ENCODE results near the gene USP34. TPM values are rescaled to one million over a fixed set of nuclear protein-coding genes. Genes with fewer than 3 reads are reported as not detected.
"Not testable (repeated sequence)": the region's sequence is repeated elsewhere in the genome, so short reads cannot be mapped to it uniquely, and the experiment has no call there.

USP34 gene
- total RNA-seq, 1 donor, result 159 TPM

DNA sequence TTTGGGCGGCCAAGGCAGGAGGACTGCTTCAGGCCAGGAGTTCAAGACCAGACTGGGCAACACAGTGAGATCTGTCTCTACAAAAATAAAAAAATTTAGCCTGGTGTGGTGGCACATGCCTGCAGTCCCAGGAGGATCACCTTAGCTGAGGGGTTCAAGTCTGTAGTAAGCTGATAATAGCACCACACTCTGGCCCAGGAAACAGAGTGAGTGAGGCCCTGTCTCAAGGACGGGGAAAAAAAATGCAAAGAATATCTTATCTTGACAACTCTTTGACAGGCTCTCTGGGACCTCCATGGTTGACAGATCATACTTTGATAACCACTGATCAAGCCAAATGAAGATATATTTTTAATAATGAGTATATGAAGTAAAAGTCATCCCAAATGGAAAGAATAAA is 22.7 kb downstream of the USP34 start:
- H3K9me3 ChIP-seq (ENCODE audit: low read depth, low read length), result no peaks in the 10 kb centered on the region
- no peaks in the 10 kb centered on the region for H3K27me3 ChIP-seq (ENCODE audit: insufficient read depth, low read length)
- peaks cover 27% of the 10 kb centered on the region for H3K4me1 ChIP-seq (ENCODE audit: insufficient read depth, low read length)
- no peak overlapping the region for H3K4me3 ChIP-seq (ENCODE audit: low read length)

DNA sequence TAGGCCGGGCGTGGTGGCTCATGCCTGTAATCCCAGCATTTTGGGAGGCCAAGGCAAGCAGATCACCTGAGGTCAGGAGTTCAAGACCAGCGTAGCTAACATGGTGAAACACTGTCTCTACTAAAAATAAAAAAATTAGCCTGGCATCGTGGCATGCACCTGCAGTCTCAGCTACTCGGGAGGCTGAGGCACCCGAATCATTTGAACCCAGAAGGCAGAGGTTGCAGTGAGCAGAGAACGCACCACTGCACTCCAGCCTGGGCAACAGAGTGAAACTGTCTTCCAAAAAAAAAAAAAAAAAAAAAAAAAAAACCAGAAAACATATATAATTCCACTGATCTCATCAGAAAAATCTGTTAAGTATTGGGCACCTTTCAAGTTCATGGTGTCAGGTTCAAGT is 23.9 kb downstream of the USP34 start:
- H3K4me3 ChIP-seq (ENCODE audit: low read length); H3K9me3 ChIP-seq (ENCODE audit: low read depth, low read length); H3K27me3 ChIP-seq (ENCODE audit: insufficient read depth, low read length): not testable (repeated sequence)
- peaks cover 26% of the 10 kb centered on the region for H3K4me1 ChIP-seq (ENCODE audit: insufficient read depth, low read length)

DNA sequence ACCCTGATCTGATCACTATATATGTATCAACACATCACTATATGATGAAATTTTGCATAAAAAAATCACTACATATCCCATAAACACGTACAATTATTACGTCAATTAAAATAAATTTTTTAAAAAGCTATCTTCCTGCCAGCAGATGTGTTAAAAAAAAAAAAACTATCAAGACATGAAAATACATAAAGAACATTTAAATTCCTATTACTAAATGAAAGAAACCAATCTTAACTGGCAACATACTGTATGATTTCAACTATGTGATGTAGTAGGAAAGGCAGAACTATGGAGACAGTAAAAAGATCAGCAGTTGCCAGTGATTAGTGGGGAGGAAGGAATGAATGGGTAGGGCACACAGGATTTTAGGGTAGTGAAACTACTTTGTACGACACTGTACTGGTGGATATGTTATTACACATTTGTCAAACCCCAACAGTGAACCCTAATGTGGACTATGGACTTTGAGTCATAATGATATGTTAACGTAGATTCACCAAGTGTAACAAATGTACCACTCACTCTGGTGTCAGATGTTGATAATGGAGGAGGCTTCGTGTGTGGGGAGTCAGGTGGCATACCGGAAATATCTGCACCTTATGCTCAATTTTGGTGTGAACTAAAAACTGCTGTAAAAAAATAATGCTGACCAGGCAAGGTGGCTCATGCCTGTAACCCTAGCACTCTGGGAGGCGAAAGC is 27.4 kb downstream of the USP34 start:
- H3K9me3 ChIP-seq (ENCODE audit: low read depth, low read length), result no peaks in the 10 kb centered on the region
- no peak overlapping the region for H3K4me3 ChIP-seq (ENCODE audit: low read length)
- H3K27me3 ChIP-seq (ENCODE audit: insufficient read depth, low read length), result no peaks in the 10 kb centered on the region
- H3K4me1 ChIP-seq (ENCODE audit: insufficient read depth, low read length), result peaks cover 45% of the 10 kb centered on the region

DNA sequence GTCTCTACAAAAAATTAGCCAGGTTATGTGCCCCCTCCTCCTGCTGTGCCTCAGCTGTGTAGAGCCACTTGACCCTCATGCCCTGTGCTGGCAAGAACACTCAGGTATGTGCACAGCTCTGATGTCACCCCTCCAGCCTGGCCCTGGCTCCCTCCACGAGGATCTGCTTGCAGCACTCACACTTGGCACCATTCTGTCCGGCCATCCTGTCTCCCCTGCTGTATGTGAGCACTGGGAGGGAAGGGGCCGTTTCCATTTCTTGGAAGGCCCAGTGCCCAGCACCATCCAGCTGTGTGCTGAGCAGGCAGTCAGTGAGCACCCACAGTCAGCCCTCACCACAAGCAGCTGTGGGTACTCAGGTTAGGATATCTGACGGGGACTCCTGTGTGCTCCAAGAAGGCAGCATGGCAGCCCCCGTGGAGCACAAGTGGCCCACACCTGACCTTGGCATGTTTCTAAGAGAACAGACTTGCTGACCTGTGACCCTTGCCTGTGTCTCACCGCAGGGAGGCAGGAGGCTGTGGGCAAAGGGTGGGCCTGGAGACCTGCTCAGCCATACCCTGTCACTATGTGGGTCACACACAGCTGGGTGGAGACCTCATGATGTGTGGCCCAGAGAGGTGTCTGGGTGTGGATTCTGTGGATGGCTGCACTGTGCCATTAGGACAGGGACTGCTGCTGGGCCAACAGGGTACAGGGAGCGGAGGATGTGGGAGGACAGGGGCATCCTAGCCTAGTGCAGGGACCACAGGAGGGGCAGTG is 31.5 kb downstream of the USP34 start:
- no peaks in the 10 kb centered on the region for H3K9me3 ChIP-seq (ENCODE audit: low read depth, low read length)
- no peaks in the 10 kb centered on the region for H3K27me3 ChIP-seq (ENCODE audit: insufficient read depth, low read length)
- H3K4me1 ChIP-seq (ENCODE audit: insufficient read depth, low read length), result peaks cover 59% of the 10 kb centered on the region
- no peak overlapping the region for H3K4me3 ChIP-seq (ENCODE audit: low read length)

DNA sequence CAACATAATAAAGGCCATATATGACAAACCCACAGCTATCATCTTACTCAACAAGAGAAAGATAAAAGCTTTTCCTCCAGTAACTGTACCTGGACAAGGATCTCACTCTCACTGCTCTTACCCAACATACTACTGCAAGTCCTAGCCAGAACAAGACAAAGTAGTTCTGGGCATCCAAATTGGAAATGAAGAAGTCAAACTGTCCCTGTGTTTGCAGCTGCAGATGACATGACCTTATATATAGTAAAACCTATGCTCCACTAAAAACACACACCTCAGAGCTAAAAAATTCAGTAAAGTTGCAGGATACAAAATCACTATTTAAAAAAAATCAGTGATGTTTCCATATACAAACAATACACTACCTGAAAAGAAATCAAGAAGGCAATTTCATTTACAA is 32.2 kb downstream of the USP34 start:
- H3K27me3 ChIP-seq (ENCODE audit: insufficient read depth, low read length), result no peaks in the 10 kb centered on the region

DNA sequence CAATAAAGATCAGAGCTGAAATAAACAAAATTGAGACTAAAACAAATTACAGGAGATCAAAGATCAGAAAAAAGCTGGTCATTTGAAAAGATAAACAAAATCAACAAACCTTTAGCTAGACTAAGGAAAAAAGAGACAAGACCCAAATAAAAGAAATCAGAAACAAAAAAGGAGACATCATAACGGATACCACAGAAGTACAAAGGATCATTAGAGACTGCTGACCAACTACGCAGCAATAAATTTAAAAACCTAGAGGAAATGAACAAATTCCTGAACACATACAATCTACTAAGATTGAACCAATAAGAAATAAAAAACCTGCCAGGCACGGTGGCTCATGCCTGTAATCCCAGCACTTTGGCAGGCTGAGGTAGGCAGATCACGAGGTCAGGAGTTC is 33.7 kb downstream of the USP34 start:
- Histone ChIP-seq H3K4me3 (ENCODE audit: low read length) (no peak overlapping the region), H3K9me3 (ENCODE audit: low read depth, low read length) (no peaks in the 10 kb centered on the region), H3K4me1 (ENCODE audit: insufficient read depth, low read length) (peaks cover 58% of the 10 kb centered on the region), H3K27me3 (ENCODE audit: insufficient read depth, low read length) (no peaks in the 10 kb centered on the region)

More for the DNA sequence above, 32.2 kb downstream of the USP34 start:
- Histone ChIP-seq H3K4me1 (ENCODE audit: insufficient read depth, low read length) (peaks cover 61% of the 10 kb centered on the region), H3K9me3 (ENCODE audit: low read depth, low read length) (no peaks in the 10 kb centered on the region), H3K4me3 (ENCODE audit: low read length) (no peak overlapping the region)

DNA sequence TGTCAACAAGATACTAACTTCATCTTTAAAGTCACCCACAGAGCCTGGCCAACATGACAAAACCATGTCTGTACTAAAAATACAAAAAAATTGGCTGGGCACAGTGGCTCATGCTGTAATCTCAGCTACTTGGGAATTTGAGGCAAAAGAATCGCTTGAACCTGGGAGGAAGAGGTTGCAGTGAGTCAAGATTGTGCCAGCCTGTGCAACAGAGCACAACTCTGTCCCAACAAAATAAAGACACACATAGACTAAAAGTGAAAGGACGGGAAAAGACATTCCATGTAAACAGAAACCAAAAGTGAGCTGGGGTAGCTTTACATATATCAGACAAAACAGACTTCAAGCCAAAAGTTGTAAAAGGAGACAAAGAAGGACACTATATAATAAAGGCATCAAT is 34.8 kb downstream of the USP34 start:
- Histone ChIP-seq H3K4me1 (ENCODE audit: insufficient read depth, low read length) (peaks cover 50% of the 10 kb centered on the region), H3K4me3 (ENCODE audit: low read length) (no peak overlapping the region), H3K27me3 (ENCODE audit: insufficient read depth, low read length) (no peaks in the 10 kb centered on the region), H3K9me3 (ENCODE audit: low read depth, low read length) (no peaks in the 10 kb centered on the region)

DNA sequence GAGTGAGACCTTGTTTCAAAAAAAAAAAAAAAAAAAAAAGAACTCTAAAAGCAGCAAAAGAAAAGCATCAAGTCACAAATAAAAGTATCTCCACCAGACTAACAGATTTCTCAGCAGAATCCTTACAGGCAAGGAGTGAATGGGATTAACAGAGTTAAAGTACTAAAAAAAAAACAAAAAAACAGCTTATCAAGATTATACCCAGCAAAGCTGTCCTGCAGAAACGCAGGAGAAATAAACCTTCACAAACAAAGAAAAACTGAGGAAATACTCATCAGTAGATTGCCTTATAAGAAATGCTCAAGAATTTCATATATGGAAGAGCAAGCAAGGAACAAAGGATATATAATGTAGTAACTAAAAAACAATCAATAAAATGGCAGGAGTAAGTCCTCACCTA is 35.6 kb downstream of the USP34 start:
- Histone ChIP-seq H3K4me1 (ENCODE audit: insufficient read depth, low read length) (peaks cover 48% of the 10 kb centered on the region), H3K4me3 (ENCODE audit: low read length) (no peak overlapping the region), H3K9me3 (ENCODE audit: low read depth, low read length) (no peaks in the 10 kb centered on the region), H3K27me3 (ENCODE audit: insufficient read depth, low read length) (no peaks in the 10 kb centered on the region)

DNA sequence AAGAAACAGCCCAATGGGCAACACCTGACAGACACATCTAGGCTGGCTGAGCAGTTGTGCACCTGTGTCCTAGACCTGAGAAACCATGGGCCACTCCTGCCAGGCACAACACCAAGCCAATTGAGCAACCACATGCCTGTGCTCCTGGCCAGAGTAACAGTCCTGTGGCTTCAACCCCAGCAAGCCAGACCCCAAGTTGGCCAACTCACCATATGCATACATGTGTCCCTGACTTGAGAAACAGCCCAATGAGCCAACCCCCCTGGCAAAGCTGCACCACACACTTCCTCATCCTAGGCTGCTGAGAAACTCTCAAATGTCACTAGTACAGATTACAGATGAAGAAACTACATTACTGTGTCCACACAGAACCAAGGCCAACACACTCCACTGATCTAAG is 36.6 kb downstream of the USP34 start:
- H3K9me3 ChIP-seq (ENCODE audit: low read depth, low read length), result no peaks in the 10 kb centered on the region
- no peak overlapping the region for H3K4me3 ChIP-seq (ENCODE audit: low read length)
- peaks cover 38% of the 10 kb centered on the region for H3K4me1 ChIP-seq (ENCODE audit: insufficient read depth, low read length)

DNA sequence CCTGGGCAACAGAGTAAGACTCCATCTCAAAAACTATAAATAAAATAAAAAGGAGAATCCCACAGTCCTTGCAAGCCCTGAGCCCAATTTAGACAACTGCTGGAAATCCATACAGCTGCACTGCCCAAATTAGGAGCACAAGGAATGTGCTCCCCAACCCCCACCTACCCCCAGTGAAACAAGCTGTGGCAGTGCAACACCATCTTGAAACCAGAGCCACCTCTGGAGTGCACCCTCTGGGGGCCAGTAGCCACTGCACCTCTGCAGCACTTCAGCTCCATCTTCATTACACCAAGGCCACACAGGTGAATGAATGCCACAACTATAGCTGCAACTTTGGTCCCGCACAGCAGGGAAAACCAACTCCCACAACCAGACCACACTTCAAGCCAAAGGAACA is 37.3 kb downstream of the USP34 start:
- no peaks in the 10 kb centered on the region for H3K27me3 ChIP-seq (ENCODE audit: insufficient read depth, low read length)
- H3K4me1 ChIP-seq (ENCODE audit: insufficient read depth, low read length), result peaks cover 38% of the 10 kb centered on the region
- H3K9me3 ChIP-seq (ENCODE audit: low read depth, low read length), result no peaks in the 10 kb centered on the region
- H3K4me3 ChIP-seq (ENCODE audit: low read length), result no peak overlapping the region

More for the DNA sequence above, 36.6 kb downstream of the USP34 start:
- no peaks in the 10 kb centered on the region for H3K27me3 ChIP-seq (ENCODE audit: insufficient read depth, low read length)

DNA sequence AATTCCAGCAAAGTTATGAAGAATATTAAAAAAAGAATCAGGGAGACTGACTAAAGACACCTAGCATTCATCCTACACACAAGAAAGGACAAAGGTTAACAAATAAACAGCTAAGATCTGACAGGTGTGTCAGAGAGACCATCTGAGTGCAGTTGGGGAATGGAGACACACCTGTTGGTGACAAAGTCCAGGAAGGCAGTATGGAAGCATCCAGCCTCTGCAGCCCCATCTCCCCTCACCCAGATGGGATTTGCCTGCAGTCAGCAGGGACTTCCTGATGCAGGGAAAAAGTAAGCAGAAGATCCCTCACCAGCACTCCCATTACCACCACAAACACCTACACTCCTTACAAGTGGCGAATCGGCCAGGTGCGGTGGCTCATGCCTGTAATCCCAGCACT is 37.9 kb downstream of the USP34 start:
- no peaks in the 10 kb centered on the region for H3K9me3 ChIP-seq (ENCODE audit: low read depth, low read length)
- no peak overlapping the region for H3K4me3 ChIP-seq (ENCODE audit: low read length)
- H3K27me3 ChIP-seq (ENCODE audit: insufficient read depth, low read length), result no peaks in the 10 kb centered on the region
- peaks cover 41% of the 10 kb centered on the region for H3K4me1 ChIP-seq (ENCODE audit: insufficient read depth, low read length)

DNA sequence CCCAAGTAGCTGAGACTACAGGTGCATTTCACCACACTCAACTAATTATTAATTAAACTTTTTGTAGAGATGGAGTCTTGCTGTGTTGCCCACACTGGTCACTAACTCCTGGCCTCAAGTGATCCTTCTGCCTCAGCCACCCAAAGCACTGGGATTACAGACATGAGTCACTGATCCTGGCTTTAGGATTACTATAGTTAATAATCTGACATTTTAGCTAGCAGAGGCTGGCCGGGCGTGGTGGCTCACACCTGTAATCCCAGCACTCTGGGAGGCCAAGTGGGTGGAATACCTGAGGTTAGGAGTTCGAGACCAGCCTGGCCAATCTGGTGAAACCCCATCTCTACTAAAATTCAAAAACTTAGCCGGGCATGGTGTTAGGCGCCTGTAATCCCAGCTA is 39.5 kb downstream of the USP34 start:
- Histone ChIP-seq H3K9me3 (ENCODE audit: low read depth, low read length) (no peaks in the 10 kb centered on the region), H3K4me3 (ENCODE audit: low read length) (no peak overlapping the region), H3K4me1 (ENCODE audit: insufficient read depth, low read length) (peaks cover 43% of the 10 kb centered on the region), H3K27me3 (ENCODE audit: insufficient read depth, low read length) (no peaks in the 10 kb centered on the region)

DNA sequence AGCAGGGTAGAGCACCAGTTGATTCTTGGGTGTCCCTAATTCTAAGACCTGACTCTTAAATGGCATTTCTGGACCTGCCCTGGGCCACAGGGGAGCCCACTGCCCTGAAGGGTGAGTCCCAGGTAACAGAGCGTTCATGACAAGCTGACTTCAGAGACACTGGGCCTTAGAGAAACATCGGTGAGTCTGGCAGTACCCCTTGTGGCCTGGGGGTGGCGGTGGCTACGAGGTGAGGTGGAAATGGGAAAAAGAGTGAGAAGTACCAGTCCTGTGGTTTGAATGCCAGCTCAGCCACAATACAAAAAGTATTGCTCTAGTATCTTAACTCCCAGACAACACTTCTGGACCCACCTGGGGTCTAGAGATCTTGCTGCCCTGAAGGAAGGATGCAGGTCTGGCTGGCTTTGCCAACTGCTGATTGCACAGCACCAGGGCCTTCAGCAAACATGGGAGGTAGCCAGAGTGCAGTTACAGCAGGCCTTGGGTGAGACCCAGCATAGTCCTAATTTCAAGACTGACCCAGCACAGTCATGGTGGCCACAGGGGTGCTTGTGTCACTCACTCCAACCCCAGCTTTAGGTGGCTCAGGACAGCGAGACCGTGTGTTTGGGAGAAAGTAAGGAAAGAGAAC is 44.5 kb downstream of the USP34 start:
- H3K4me3 ChIP-seq (ENCODE audit: low read length), result no peak overlapping the region
- H3K27me3 ChIP-seq (ENCODE audit: insufficient read depth, low read length), result no peaks in the 10 kb centered on the region
- no peaks in the 10 kb centered on the region for H3K9me3 ChIP-seq (ENCODE audit: low read depth, low read length)
- H3K4me1 ChIP-seq (ENCODE audit: insufficient read depth, low read length), result peaks cover 51% of the 10 kb centered on the region

DNA sequence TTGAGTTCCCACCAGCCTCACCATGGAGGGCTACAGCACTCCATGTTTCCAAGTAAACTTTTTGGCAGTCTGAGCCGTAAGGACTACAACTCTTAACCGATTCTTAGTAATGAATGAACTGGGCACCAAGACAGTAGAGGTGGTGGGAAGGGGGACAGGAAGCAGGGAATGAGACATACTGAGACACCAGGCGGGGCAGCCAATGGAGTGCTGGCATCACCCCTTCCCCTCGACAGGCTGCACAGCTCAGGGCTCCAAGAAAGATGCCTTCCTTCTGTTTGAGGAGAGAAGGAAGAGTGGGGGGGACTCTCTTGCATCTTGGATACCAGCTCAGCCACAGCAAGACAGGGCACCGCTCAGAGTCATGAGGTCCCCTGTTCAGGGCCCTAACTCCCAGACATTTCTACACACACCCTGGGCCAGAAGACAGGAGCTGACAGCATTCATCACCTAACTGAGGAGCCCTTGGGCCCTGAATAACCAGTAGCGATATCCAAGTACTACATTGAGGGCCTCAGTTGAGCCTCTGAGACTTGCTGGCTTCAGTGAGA is 45.2 kb downstream of the USP34 start:
- no peaks in the 10 kb centered on the region for H3K9me3 ChIP-seq (ENCODE audit: low read depth, low read length)
- no peaks in the 10 kb centered on the region for H3K27me3 ChIP-seq (ENCODE audit: insufficient read depth, low read length)
- H3K4me1 ChIP-seq (ENCODE audit: insufficient read depth, low read length), result peaks cover 58% of the 10 kb centered on the region
- H3K4me3 ChIP-seq (ENCODE audit: low read length), result no peak overlapping the region

DNA sequence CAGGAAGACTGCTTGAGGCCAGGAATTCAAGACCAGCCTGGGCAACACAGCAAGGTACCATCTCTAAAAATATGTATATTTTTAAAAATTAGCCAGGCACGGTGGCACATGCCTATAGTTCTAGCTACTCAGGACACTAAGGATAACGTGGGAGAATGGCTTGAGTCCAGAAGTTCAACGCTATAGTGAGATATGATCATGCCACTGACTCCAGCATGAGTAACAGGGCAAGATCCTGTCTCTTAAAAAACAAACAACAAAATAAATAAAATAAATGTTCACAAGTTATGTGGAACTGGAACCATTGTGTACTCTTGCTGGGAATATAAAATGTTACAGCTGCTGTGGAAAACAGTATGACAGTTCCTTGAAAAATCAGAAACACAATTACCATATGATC is 47.2 kb downstream of the USP34 start:
- no peaks in the 10 kb centered on the region for H3K27me3 ChIP-seq (ENCODE audit: insufficient read depth, low read length)

More for the DNA sequence above, 47.2 kb downstream of the USP34 start:
- Histone ChIP-seq H3K4me1 (ENCODE audit: insufficient read depth, low read length) (peaks cover 59% of the 10 kb centered on the region), H3K4me3 (ENCODE audit: low read length) (no peak overlapping the region), H3K9me3 (ENCODE audit: low read depth, low read length) (no peaks in the 10 kb centered on the region)

Data from mononuclear cell (primary cell).